Measurements from ENCODE around the gene GRM4.

The GRM4 gene

GRCh38 chr6:34055223-34055933, 90.5 kb downstream of the GRM4 start:
- Histone ChIP-seq H3K27ac (no peak overlapping the region), H3K4me3 (no peak overlapping the region)
- DNase-seq (ENCODE audit: low spot score): no peak
- TF ChIP-seq CTCF (IDR thresholded peaks at IDR 0.05): peak; percentile 40

DNA sequence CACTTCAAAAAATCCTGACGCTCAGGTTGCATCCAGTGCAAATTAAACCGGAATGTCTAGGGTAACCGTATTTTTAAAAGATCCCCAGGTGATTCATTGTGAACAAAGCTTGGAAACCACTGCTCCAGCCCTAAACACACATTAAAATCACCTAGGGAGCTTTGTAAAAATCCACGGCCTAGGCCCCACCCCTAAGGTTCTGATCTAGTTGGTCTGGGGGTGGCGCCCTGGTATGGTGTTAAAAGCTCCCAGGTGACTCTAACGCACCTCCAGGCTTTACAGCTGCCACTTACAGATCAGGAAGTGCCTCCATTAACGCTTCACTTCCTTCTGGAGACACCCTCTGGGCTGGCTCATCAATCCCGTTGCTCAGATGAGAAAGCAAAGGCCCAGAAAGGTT, 92.2 kb downstream of the GRM4 start:
- no peak for DNase-seq (ENCODE audit: low spot score)
- Histone ChIP-seq H3K27ac (no peak overlapping the region), H3K4me3 (no peak overlapping the region)
- no peak for TF ChIP-seq CTCF (IDR thresholded peaks at IDR 0.05)

GRCh38 chr6:34052918-34053608, 92.8 kb downstream of the GRM4 start:
- DNase-seq (ENCODE audit: low spot score): no peak
- Histone ChIP-seq H3K4me3 (no peak overlapping the region), H3K27ac (no peak overlapping the region)
- TF ChIP-seq CTCF (IDR thresholded peaks at IDR 0.05): no peak

- H3K27ac ChIP-seq: no peak overlapping the region
- no peak overlapping the region for H3K4me3 ChIP-seq
- TF ChIP-seq CTCF (IDR thresholded peaks at IDR 0.05): no peak
- no peak for DNase-seq (ENCODE audit: low spot score)
Observed at GRCh38 chr6:34052071-34052825, 93.6 kb downstream of the GRM4 start.

DNA sequence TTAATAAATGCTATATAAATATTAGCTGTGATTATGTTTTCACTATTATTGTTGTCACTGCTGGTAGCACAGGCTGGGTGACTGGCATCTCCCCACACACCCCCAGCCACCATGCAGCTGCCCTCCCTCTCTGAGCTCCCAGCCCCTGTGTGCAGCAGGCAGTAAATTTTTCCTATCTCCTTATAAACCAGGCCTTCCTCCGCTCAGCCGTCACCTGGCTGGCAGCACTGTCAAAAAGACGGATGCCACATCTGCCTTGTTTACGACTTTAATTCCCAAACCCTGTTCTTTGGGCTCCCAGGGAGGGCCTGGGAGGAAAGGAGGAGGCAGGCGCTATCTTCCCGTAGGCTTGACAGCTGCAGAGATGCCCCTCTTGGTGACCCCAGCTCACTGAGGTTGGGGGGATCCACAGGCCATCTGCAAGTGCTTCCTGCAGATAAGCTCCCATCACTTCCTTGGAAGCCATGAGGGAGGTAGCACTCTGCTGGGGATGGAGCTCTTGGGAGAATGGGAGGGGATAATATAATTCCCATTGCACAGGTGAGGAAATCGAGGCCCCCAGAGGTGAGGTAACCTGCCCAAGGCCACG, 94.5 kb downstream of the GRM4 start:
- Histone ChIP-seq H3K4me3 (no peak overlapping the region), H3K27ac (no peak overlapping the region)
- no peak for DNase-seq (ENCODE audit: low spot score)
- TF ChIP-seq CTCF (IDR thresholded peaks at IDR 0.05): no peak

DNA sequence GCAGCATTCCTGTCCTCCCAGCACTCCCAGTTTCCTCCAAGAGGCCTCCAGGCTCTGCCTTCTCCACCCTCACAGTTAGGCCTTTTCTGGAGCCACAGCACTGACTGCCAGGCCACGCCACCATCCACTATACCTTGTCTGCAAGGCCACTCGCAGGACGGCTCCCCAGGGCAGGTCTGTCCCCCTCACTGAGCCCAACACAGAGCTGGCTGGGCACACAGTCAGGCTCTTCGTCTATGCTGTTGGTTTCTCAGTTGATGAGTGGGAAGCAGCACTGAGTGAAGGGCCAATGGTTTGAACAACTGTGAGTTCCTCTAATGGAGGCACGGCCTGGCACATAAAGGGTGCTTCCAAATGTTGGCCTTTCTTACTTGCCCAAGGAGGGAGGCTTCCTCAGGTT, 95.2 kb downstream of the GRM4 start:
- H3K27ac ChIP-seq: no peak overlapping the region
- DNase-seq (ENCODE audit: low spot score): no peak
- no peak overlapping the region for H3K4me3 ChIP-seq
- TF ChIP-seq CTCF (IDR thresholded peaks at IDR 0.05): no peak

All from coronary artery (tissue), 2 donors.